ENCODE results near the gene FARP2. TPM values are rescaled to one million over a fixed set of nuclear protein-coding genes. Genes with fewer than 3 reads are reported as not detected.

The FARP2 gene
- total RNA-seq, 1 donor from 2014 or later: 65.0 TPM

DNA sequence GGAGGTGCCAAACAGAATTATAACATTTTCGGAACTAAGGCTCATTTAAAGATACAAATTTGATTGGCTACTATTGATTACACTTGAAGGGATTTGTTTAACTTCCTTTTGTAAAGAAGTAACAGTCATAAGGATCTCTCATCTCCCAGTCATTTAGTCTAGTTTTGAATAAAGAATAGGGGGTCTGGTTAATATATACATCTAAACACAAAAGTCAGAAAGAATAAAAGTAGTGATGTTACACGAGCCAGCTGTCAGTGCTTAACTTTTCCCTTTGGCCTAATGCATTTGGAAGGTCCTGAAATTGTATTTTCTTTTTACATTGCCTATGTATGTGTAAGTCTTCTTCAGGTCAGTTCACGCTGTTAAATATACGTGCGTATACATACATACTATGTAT lies 32.3 kb upstream of the FARP2 start:
- Histone ChIP-seq H2AFZ (ENCODE audit: low read depth, low read length) (no peak overlapping the region), H3K4me3 (ENCODE audit: insufficient read depth, low read depth, low read length) (no peak overlapping the region), H3K9ac (ENCODE audit: low read length) (no peak overlapping the region), H3K4me2 (ENCODE audit: low read length) (no peak overlapping the region), H3K36me3 (ENCODE audit: insufficient read depth, low read length) (peaks cover 20% of the 10 kb centered on the region), H3K79me2 (ENCODE audit: insufficient read depth, low read length) (peaks cover 100% of the 10 kb centered on the region), H3K9me3 (ENCODE audit: insufficient read depth, low read depth, low read length) (no peaks in the 10 kb centered on the region), H4K20me1 (ENCODE audit: insufficient read depth, low read length) (peaks cover 95% of the 10 kb centered on the region), H3K27me3 (ENCODE audit: insufficient read depth, low read length) (no peaks in the 10 kb centered on the region), H3K27ac (ENCODE audit: low read depth, low read length) (no peak overlapping the region), H3K4me1 (ENCODE audit: insufficient read depth, low read length) (peaks cover 7% of the 10 kb centered on the region)
- H3K36me3 Mint-ChIP-seq (ENCODE audit: low read depth, unreplicated experiment): peaks cover 15% of the 10 kb centered on the region
- FAIRE-seq (no peak), DNase-seq (ENCODE audit: low read depth) (no peak)
- peaks cover 45% of the 10 kb centered on the region for H3K4me1 Mint-ChIP-seq (ENCODE audit: low read depth, unreplicated experiment)
- no peaks in the 10 kb centered on the region for H3K27me3 Mint-ChIP-seq (ENCODE audit: low read depth, unreplicated experiment)
- H3K27ac Mint-ChIP-seq (ENCODE audit: unreplicated experiment): no peak overlapping the region
- no peak overlapping the region for H3K4me3 Mint-ChIP-seq (ENCODE audit: unreplicated experiment)
- TF ChIP-seq, protein P1, sequence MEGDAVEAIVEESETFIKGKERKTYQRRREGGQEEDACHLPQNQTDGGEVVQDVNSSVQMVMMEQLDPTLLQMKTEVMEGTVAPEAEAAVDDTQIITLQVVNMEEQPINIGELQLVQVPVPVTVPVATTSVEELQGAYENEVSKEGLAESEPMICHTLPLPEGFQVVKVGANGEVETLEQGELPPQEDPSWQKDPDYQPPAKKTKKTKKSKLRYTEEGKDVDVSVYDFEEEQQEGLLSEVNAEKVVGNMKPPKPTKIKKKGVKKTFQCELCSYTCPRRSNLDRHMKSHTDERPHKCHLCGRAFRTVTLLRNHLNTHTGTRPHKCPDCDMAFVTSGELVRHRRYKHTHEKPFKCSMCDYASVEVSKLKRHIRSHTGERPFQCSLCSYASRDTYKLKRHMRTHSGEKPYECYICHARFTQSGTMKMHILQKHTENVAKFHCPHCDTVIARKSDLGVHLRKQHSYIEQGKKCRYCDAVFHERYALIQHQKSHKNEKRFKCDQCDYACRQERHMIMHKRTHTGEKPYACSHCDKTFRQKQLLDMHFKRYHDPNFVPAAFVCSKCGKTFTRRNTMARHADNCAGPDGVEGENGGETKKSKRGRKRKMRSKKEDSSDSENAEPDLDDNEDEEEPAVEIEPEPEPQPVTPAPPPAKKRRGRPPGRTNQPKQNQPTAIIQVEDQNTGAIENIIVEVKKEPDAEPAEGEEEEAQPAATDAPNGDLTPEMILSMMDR (IDR thresholded peaks at IDR 0.05; ENCODE audit: insufficient read depth, low read depth, low read length): no peak
- no peak for TF ChIP-seq EZH2 (IDR thresholded peaks at IDR 0.05; ENCODE audit: insufficient read depth, low read length)
- no peaks in the 10 kb centered on the region for H3K9me3 Mint-ChIP-seq (ENCODE audit: unreplicated experiment)

DNA sequence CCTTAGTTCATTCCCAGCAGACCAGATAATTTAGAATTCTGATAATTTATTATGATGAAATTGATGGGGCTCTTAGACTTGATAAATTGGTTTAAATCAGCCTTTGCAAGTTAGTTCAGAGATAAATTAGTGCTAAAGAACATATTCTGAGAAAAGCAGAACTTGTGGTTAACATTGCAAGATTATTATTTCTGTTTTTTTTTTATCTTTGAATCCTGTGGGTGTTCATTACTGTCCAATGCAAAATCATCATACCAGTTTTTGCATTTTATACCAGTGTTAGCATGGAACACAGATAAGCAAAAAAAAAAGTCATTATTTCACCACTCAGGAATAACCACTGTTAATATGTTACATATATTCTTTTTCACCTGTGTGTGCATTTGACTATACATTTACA lies 31.3 kb upstream of the FARP2 start:
- no peaks in the 10 kb centered on the region for H3K9me3 ChIP-seq (ENCODE audit: insufficient read depth, low read depth, low read length)
- Mint-ChIP-seq H3K27me3 (ENCODE audit: low read depth, unreplicated experiment) (no peaks in the 10 kb centered on the region), H3K4me1 (ENCODE audit: low read depth, unreplicated experiment) (peaks cover 37% of the 10 kb centered on the region), H3K27ac (ENCODE audit: unreplicated experiment) (peak overlapping the region; percentile 51), H3K9me3 (ENCODE audit: unreplicated experiment) (no peaks in the 10 kb centered on the region), H3K4me3 (ENCODE audit: unreplicated experiment) (no peak overlapping the region), H3K36me3 (ENCODE audit: low read depth, unreplicated experiment) (peaks cover 21% of the 10 kb centered on the region)
- no peak overlapping the region for H3K27ac ChIP-seq (ENCODE audit: low read depth, low read length)
- H3K4me2 ChIP-seq (ENCODE audit: low read length): no peak overlapping the region
- H3K4me3 ChIP-seq (ENCODE audit: insufficient read depth, low read depth, low read length): no peak overlapping the region
- H4K20me1 ChIP-seq (ENCODE audit: insufficient read depth, low read length): peaks cover 94% of the 10 kb centered on the region
- no peak overlapping the region for H3K9ac ChIP-seq (ENCODE audit: low read length)
- H3K27me3 ChIP-seq (ENCODE audit: insufficient read depth, low read length): no peaks in the 10 kb centered on the region
- no peak overlapping the region for H2AFZ ChIP-seq (ENCODE audit: low read depth, low read length)
- TF ChIP-seq EZH2 (IDR thresholded peaks at IDR 0.05; ENCODE audit: insufficient read depth, low read length): no peak
- TF ChIP-seq, protein P1 (IDR thresholded peaks at IDR 0.05; ENCODE audit: insufficient read depth, low read depth, low read length): no peak
- FAIRE-seq (no peak), DNase-seq (ENCODE audit: low read depth) (no peak)
- peaks cover 26% of the 10 kb centered on the region for H3K36me3 ChIP-seq (ENCODE audit: insufficient read depth, low read length)
- H3K4me1 ChIP-seq (ENCODE audit: insufficient read depth, low read length): no peaks in the 10 kb centered on the region
- peaks cover 98% of the 10 kb centered on the region for H3K79me2 ChIP-seq (ENCODE audit: insufficient read depth, low read length)

DNA sequence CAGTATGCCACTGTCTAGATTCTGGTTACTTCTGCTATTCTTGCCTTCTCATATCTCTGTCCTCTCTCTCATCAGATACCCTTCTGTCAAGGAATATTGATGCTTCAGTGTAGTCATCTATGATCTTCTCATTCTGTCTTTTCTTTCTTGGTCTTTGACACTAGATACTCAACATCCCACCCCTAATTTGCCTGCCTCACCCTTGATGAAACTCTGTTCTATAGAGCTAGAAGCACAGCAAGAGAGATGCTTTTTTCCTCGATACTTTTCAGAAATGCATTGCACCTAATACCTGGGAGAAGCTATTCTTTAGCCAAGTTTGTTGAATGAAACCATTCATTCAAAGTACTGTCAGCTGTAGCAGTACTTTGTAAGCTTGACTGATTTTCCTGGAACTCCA lies 30.8 kb upstream of the FARP2 start:
- H3K27ac Mint-ChIP-seq (ENCODE audit: unreplicated experiment): no peak overlapping the region
- FAIRE-seq: no peak

More for the DNA sequence above, 30.8 kb upstream of the FARP2 start:
- Histone ChIP-seq H3K79me2 (ENCODE audit: insufficient read depth, low read length) (peaks cover 98% of the 10 kb centered on the region), H3K36me3 (ENCODE audit: insufficient read depth, low read length) (peaks cover 31% of the 10 kb centered on the region), H3K4me2 (ENCODE audit: low read length) (no peak overlapping the region), H3K27ac (ENCODE audit: low read depth, low read length) (no peak overlapping the region), H3K9me3 (ENCODE audit: insufficient read depth, low read depth, low read length) (no peaks in the 10 kb centered on the region), H3K4me1 (ENCODE audit: insufficient read depth, low read length) (no peaks in the 10 kb centered on the region), H4K20me1 (ENCODE audit: insufficient read depth, low read length) (peaks cover 94% of the 10 kb centered on the region), H2AFZ (ENCODE audit: low read depth, low read length) (no peak overlapping the region), H3K9ac (ENCODE audit: low read length) (no peak overlapping the region), H3K4me3 (ENCODE audit: insufficient read depth, low read depth, low read length) (no peak overlapping the region), H3K27me3 (ENCODE audit: insufficient read depth, low read length) (no peaks in the 10 kb centered on the region)
- no peak overlapping the region for H3K4me3 Mint-ChIP-seq (ENCODE audit: unreplicated experiment)
- H3K4me1 Mint-ChIP-seq (ENCODE audit: low read depth, unreplicated experiment): peaks cover 33% of the 10 kb centered on the region
- peaks cover 22% of the 10 kb centered on the region for H3K36me3 Mint-ChIP-seq (ENCODE audit: low read depth, unreplicated experiment)
- DNase-seq (ENCODE audit: low read depth): no peak
- TF ChIP-seq EZH2 (IDR thresholded peaks at IDR 0.05; ENCODE audit: insufficient read depth, low read length): no peak
- TF ChIP-seq, protein P1 (IDR thresholded peaks at IDR 0.05; ENCODE audit: insufficient read depth, low read depth, low read length): no peak
- no peaks in the 10 kb centered on the region for H3K27me3 Mint-ChIP-seq (ENCODE audit: low read depth, unreplicated experiment)
- no peaks in the 10 kb centered on the region for H3K9me3 Mint-ChIP-seq (ENCODE audit: unreplicated experiment)

Measured in astrocyte (in vitro differentiated cells and primary cell).